IMR-90 (cell line): ENCODE measurements around the gene MIEF2. TPM values are rescaled to one million over a fixed set of nuclear protein-coding genes. Genes with fewer than 3 reads are reported as not detected.

ENCODE experiments used
- ATAC-seq: fragments of 200-7000 bp; cut with Tn5 transposase; 2 replicates; pipeline ENCODE4 v1.9.1; 2020; ENCODE audit warnings: low read depth, mild to moderate bottlenecking, moderate library complexity
- BruUV-seq: library from RNA; stranded (reverse); fragments of 400-500 nt; replicated peaks from 2 replicates; lab custom pipeline; 2021; lab: Mats Ljungman, UMichigan
- CTCF ChIA-PET: fragments of 300-600 bp; formaldehyde crosslinking; extraction: SDS; loops from one replicate; lab custom pipeline; 2021; ENCODE audit warnings: antibody characterized with exemption; lab: Yijun Ruan, JAX
- POLR2A ChIA-PET: fragments of 300-600 bp; sonication (Branson Sonifier 250); formaldehyde crosslinking; loops from one replicate; lab custom pipeline; 2022; ENCODE audit warnings: antibody characterized with exemption; ENCODE audit not compliant: unreplicated experiment; lab: Charles Lee
- DNase-seq: peaks from one replicate; pipeline ENCODE4 v3.0.0; 2013
- H2AFZ ChIP-seq: replicated peaks from 2 replicates; pipeline ENCODE3; 2013; ENCODE audit warnings: low read length, mild to moderate bottlenecking; ENCODE audit not compliant: poor library complexity
- H2AK5ac ChIP-seq: 2 replicates; pipeline ENCODE4 v1.6.1; 2013; ENCODE audit warnings: low read depth, low read length, inconsistent platforms
- H2AK9ac ChIP-seq: replicated peaks from 2 replicates; pipeline ENCODE3; 2013; ENCODE audit warnings: mild to moderate bottlenecking, low read depth, low read length, moderate library complexity; ENCODE audit not compliant: poor library complexity
- H2BK120ac ChIP-seq: 2 replicates; pipeline ENCODE4 v1.6.1; 2013; ENCODE audit warnings: low read depth, low read length, inconsistent platforms
- H2BK15ac ChIP-seq: 3 replicates; pipeline ENCODE4 v1.6.1; 2013; ENCODE audit warnings: low read depth, low read length, inconsistent platforms
- H2BK20ac ChIP-seq: 2 replicates; pipeline ENCODE4 v1.6.1; 2013; ENCODE audit warnings: low read depth, mild to moderate bottlenecking, inconsistent platforms, low read length, moderate library complexity
- H2BK5ac ChIP-seq: 2 replicates; pipeline ENCODE4 v1.6.1; 2013; ENCODE audit warnings: mild to moderate bottlenecking, low read depth, low read length, inconsistent platforms; ENCODE audit not compliant: poor library complexity, severe bottlenecking
- H3K14ac ChIP-seq: replicated peaks from 2 replicates; pipeline ENCODE4 v1.6.1; 2013; ENCODE audit warnings: low read depth, low read length, inconsistent platforms
- H3K18ac ChIP-seq: 2 replicates; pipeline ENCODE4 v1.6.1; 2013; ENCODE audit warnings: low read depth, low read length, control low read depth
- H3K23ac ChIP-seq: 2 replicates; pipeline ENCODE4 v1.6.1; 2013; ENCODE audit warnings: low read depth, low read length, inconsistent platforms
- H3K27ac ChIP-seq: 2 replicates; pipeline ENCODE4 v1.5.1; 2013; ENCODE audit warnings: mild to moderate bottlenecking, control low read depth, low read length; ENCODE audit not compliant: insufficient read depth
- H3K27me3 ChIP-seq: 2 replicates; pipeline ENCODE4 v1.6.1; 2013; ENCODE audit warnings: low read length; ENCODE audit not compliant: control insufficient read depth, insufficient read depth
- H3K36me3 ChIP-seq: 2 replicates; pipeline ENCODE4 v1.6.1; 2013; ENCODE audit warnings: low read length, mixed read lengths; ENCODE audit not compliant: control insufficient read depth, insufficient read depth
- H3K4ac ChIP-seq: 2 replicates; pipeline ENCODE4 v1.6.1; 2013; ENCODE audit warnings: low read depth, low read length, inconsistent platforms
- H3K4me1 ChIP-seq: 2 replicates; pipeline ENCODE4 v1.6.1; 2013; ENCODE audit warnings: low read length, mixed read lengths; ENCODE audit not compliant: control insufficient read depth, insufficient read depth
- H3K4me2 ChIP-seq: 2 replicates; pipeline ENCODE4 v1.6.1; 2013; ENCODE audit warnings: low read depth, mild to moderate bottlenecking, control low read depth, low read length, moderate library complexity
- H3K4me3 ChIP-seq: 2 replicates; pipeline ENCODE4 v1.5.1; 2013; ENCODE audit warnings: low read depth, mild to moderate bottlenecking, control low read depth, low read length, moderate library complexity; ENCODE audit not compliant: insufficient read depth
- H3K56ac ChIP-seq: 2 replicates; pipeline ENCODE4 v1.6.1; 2013; ENCODE audit warnings: low read length, inconsistent platforms; ENCODE audit not compliant: insufficient read depth; ENCODE audit errors: extremely low read depth
- H3K79me1 ChIP-seq, 2 experiments: 2 replicates each; pipeline ENCODE4 v1.6.1; 2013; ENCODE audit warnings: low read length in 2 of 2, inconsistent platforms in 1 of 2, low read depth in 1 of 2
- H3K9ac ChIP-seq: 2 replicates; pipeline ENCODE4 v1.6.1; 2013; ENCODE audit warnings: low read depth, low read length, control low read depth
- H3K9me1 ChIP-seq: 2 replicates; pipeline ENCODE4 v1.6.1; 2013; ENCODE audit warnings: low read length, inconsistent platforms; ENCODE audit not compliant: insufficient read depth
- H3K9me3 ChIP-seq: 2 replicates; pipeline ENCODE4 v1.6.1; 2013; ENCODE audit warnings: low read length; ENCODE audit not compliant: control insufficient read depth, insufficient read depth
- H4K20me1 ChIP-seq: 2 replicates; pipeline ENCODE4 v1.6.1; 2013; ENCODE audit warnings: low read length, inconsistent platforms; ENCODE audit not compliant: insufficient read depth
- H4K5ac ChIP-seq: 2 replicates; pipeline ENCODE4 v1.6.1; 2013; ENCODE audit warnings: mild to moderate bottlenecking, low read depth, low read length, control low read depth
- H4K8ac ChIP-seq, 2 experiments: 2 replicates each; pipeline ENCODE4 v1.6.1; 2013; ENCODE audit warnings: low read depth in 2 of 2, low read length in 2 of 2, control low read depth in 1 of 2, inconsistent platforms in 1 of 2
- H4K91ac ChIP-seq: 2 replicates; pipeline ENCODE4 v1.6.1; 2013; ENCODE audit warnings: low read depth, low read length, inconsistent platforms; ENCODE audit not compliant: insufficient read depth
- CEBPB ChIP-seq: IDR thresholded peaks from 2 replicates; pipeline ENCODE4 v1.6.1; 2012; ENCODE audit warnings: low read depth, low read length, improper control_type of control experiment
- CHD1 ChIP-seq: IDR thresholded peaks from 2 replicates; pipeline ENCODE4 v1.6.1; 2012; ENCODE audit warnings: low read depth, low read length, improper control_type of control experiment
- FOS ChIP-seq: fragments of 150-350 bp; IDR thresholded peaks from 2 replicates; pipeline ENCODE4 v1.6.1; 2016; ENCODE audit warnings: low read depth, low read length
- MAFK ChIP-seq: IDR thresholded peaks from 2 replicates; pipeline ENCODE4 v1.6.1; 2012; ENCODE audit warnings: low read depth, low read length, improper control_type of control experiment
- MAZ ChIP-seq: IDR thresholded peaks from 2 replicates; pipeline ENCODE4 v1.6.1; 2012; ENCODE audit warnings: low read depth, mild to moderate bottlenecking, low read length, improper control_type of control experiment, moderate library complexity, borderline replicate concordance
- NFE2L2 ChIP-seq: fragments of 150-350 bp; IDR thresholded peaks from 2 replicates; pipeline ENCODE4 v1.6.1; 2016; ENCODE audit warnings: low read depth, mild to moderate bottlenecking, low read length
- POLR2A ChIP-seq: IDR thresholded peaks from 2 replicates; pipeline ENCODE4 v1.6.1; 2012; ENCODE audit warnings: mild to moderate bottlenecking, low read depth, low read length
- RAD21 ChIP-seq: IDR thresholded peaks from 2 replicates; pipeline ENCODE4 v1.6.1; 2012; ENCODE audit warnings: low read length, improper control_type of control experiment
- RCOR1 ChIP-seq: IDR thresholded peaks from 2 replicates; pipeline ENCODE4 v1.6.1; 2012; ENCODE audit warnings: mild to moderate bottlenecking, low read length, improper control_type of control experiment; ENCODE audit not compliant: insufficient replicate concordance
- RFX5 ChIP-seq: IDR thresholded peaks from 2 replicates; pipeline ENCODE4 v1.8.0; 2012; ENCODE audit warnings: low read depth, mild to moderate bottlenecking, low read length, moderate library complexity
- SMC3 ChIP-seq: fragments of 150-350 bp; IDR thresholded peaks from 2 replicates; pipeline ENCODE4 v1.6.1; 2016; ENCODE audit warnings: low read depth, mild to moderate bottlenecking, antibody characterized with exemption, low read length, moderate library complexity
- WGBS, 2 experiments: methylation state at CpG; one replicate each; pipeline versions ENCODE4 v1.1.5 to v1.1.7; 2013; ENCODE audit warnings: missing lambda C conversion rate in 2 of 2; ENCODE audit not compliant: insufficient read length in 1 of 2; ENCODE audit errors: extremely low coverage in 2 of 2; 5-methylcytosine and 5-hydroxymethylcytosine counted together
- dilution Hi-C: fragments of 300-500 bp; cut with HindIII; formaldehyde crosslinking; loops from one replicate; pipeline ENCODE4 v1.14.3; 2018; ENCODE audit warnings: low sequenced_read_pairs; ENCODE audit not compliant: unreplicated experiment
- in situ Hi-C: fragments of 300-500 bp; cut with MboI; formaldehyde crosslinking; loops from 3 replicates; pipeline ENCODE4 v1.14.3; 2019; ENCODE audit warnings: low sequenced_read_pairs, inconsistent platforms, mixed read lengths
- intact Hi-C: fragments of 100-400 bp; cut with micrococcal nuclease; formaldehyde crosslinking; loops from 2 replicates; pipeline ENCODE4 v1.10.0; 2022
- polyA plus RNA-seq, 3 experiments: library from polyadenylated mRNA; depleted of rRNA; stranded (reverse); fragments of >200 nt; gene quantifications; 2 replicates each; pipeline ENCODE4 v1.2.3, GENCODE V29; 2012; ENCODE audit warnings: low replicate concordance in 1 of 3
- total RNA-seq: library from RNA; depleted of rRNA; stranded (reverse); fragments of >200 nt; gene quantifications from 2 replicates; pipeline ENCODE4 v1.2.3, GENCODE V29; 2012
- TF ChIP-seq, protein P1 (sequence below): fragments of 150-350 bp; IDR thresholded peaks from 2 replicates; pipeline ENCODE4 v1.6.1; 2016; ENCODE audit warnings: low read depth, mild to moderate bottlenecking, low read length, moderate library complexity, borderline replicate concordance
- TF ChIP-seq, protein P2 (sequence below): fragments of 150-350 bp; IDR thresholded peaks from 2 replicates; pipeline ENCODE4 v1.6.1; 2017; ENCODE audit warnings: mild to moderate bottlenecking, antibody characterized with exemption, low read length, low read depth

Gene MIEF2
- total and polyA plus RNA-seq, 2 of the 4 experiments (the other 2 are of a cell fraction) = 9.1 to 26.6 TPM

GRCh38 chr17:18267366-18267765, 6.9 kb downstream of the MIEF2 start:
- BruUV-seq = no TSS peak
- WGBS, 2 experiments = no CpG with 5 or more reads among the region's 10 CpGs
- Histone ChIP-seq H4K20me1 (0 out of 2 replicates have a peak, but pooled peaks cover 3% of the 10 kb centered on the region), H2BK120ac (no peak overlapping the region), H3K14ac (0 out of 2 replicates have a peak overlapping the region, but pooled peaks have one; percentile 44), H3K36me3 (peaks cover 26% of the 10 kb centered on the region), H4K5ac (no peak overlapping the region), H2AK9ac (peak overlapping the region; percentile 86), H4K91ac (no peak overlapping the region), H3K9ac (no peak overlapping the region), H2AK5ac (peak overlapping the region; percentile 18; the same call in 1 of the 2 replicates), H3K4me3 (no peak overlapping the region), H3K4me2 (no peak overlapping the region), H3K9me1 (peaks cover 22% of the 10 kb centered on the region), H3K4ac (no peak overlapping the region), H2BK5ac (no peak overlapping the region), H2BK15ac (no peak overlapping the region), H3K23ac (no peak overlapping the region), H3K9me3 (no peaks in the 10 kb centered on the region), H2BK20ac (no peak overlapping the region), H4K8ac (no peak overlapping the region; a peak in 1 of 4 replicates), H3K79me1 (peaks cover 3 to 44% of the 10 kb centered on the region in 2 experiments; a peak in 3 of 4 replicates), H3K56ac (no peak overlapping the region), H2AFZ (no peak overlapping the region), H3K27ac (no peak overlapping the region), H3K27me3 (no peaks in the 10 kb centered on the region), H3K18ac (no peak overlapping the region), H3K4me1 (peaks cover 13% of the 10 kb centered on the region)
- ChIA-PET CTCF (no interaction called here), POLR2A (no interaction called here)
- no peak for DNase-seq
- TF ChIP-seq SMC3 (no peak), CEBPB (no peak), POLR2A (no peak), MAZ (no peak), FOS (no peak), RFX5 (no peak), RAD21 (no peak), NFE2L2 (no peak), MAFK (no peak), CHD1 (no peak), RCOR1 (no peak)
- TF ChIP-seq, protein P1, sequence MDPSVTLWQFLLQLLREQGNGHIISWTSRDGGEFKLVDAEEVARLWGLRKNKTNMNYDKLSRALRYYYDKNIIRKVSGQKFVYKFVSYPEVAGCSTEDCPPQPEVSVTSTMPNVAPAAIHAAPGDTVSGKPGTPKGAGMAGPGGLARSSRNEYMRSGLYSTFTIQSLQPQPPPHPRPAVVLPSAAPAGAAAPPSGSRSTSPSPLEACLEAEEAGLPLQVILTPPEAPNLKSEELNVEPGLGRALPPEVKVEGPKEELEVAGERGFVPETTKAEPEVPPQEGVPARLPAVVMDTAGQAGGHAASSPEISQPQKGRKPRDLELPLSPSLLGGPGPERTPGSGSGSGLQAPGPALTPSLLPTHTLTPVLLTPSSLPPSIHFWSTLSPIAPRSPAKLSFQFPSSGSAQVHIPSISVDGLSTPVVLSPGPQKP = no peak
- TF ChIP-seq, protein P2, sequence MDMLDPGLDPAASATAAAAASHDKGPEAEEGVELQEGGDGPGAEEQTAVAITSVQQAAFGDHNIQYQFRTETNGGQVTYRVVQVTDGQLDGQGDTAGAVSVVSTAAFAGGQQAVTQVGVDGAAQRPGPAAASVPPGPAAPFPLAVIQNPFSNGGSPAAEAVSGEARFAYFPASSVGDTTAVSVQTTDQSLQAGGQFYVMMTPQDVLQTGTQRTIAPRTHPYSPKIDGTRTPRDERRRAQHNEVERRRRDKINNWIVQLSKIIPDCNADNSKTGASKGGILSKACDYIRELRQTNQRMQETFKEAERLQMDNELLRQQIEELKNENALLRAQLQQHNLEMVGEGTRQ = no peak
- dilution Hi-C loops (no loop called here), intact Hi-C loops (no loop called here), in situ Hi-C loops (no loop called here)
- ATAC-seq = no peak
